22Rv1 (cell line): ENCODE measurements around the gene PBX1.

ENCODE experiments used
- H3K27ac ChIP-seq: fragments of 450-650 bp; 2 replicates; pipeline ENCODE4 v1.5.1; 2017
- ZFX ChIP-seq: fragments of 450-650 bp; IDR thresholded peaks from 2 replicates; pipeline ENCODE4 v1.6.1; 2017; ENCODE audit warnings: antibody characterized with exemption, borderline replicate concordance
- TF ChIP-seq, protein P1 (sequence below): fragments of 450-650 bp; IDR thresholded peaks from 2 replicates; pipeline ENCODE4 v1.5.1; 2017; ENCODE audit warnings: mild to moderate bottlenecking

The PBX1 gene

DNA sequence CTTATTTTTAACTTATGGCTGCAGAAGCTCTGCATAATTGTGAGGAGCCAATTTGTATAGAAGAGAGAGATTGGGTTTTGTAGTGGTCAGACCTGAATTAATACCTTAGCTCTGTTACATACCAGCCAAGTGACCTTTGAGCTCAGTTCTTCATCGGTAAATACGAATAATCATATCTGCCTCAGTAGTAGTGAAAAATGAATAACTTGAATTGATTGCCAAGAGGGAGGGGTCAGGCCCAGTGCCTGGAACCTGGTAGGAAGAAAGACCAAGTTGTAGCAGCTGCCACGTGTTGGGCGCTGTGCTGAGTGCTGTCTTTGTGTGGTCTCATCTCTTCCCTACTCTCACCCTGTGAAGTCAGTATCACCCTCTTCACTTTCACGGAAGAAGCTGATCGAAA is 247.5 kb downstream of the PBX1 start:
- TF ChIP-seq, protein P1, sequence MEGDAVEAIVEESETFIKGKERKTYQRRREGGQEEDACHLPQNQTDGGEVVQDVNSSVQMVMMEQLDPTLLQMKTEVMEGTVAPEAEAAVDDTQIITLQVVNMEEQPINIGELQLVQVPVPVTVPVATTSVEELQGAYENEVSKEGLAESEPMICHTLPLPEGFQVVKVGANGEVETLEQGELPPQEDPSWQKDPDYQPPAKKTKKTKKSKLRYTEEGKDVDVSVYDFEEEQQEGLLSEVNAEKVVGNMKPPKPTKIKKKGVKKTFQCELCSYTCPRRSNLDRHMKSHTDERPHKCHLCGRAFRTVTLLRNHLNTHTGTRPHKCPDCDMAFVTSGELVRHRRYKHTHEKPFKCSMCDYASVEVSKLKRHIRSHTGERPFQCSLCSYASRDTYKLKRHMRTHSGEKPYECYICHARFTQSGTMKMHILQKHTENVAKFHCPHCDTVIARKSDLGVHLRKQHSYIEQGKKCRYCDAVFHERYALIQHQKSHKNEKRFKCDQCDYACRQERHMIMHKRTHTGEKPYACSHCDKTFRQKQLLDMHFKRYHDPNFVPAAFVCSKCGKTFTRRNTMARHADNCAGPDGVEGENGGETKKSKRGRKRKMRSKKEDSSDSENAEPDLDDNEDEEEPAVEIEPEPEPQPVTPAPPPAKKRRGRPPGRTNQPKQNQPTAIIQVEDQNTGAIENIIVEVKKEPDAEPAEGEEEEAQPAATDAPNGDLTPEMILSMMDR: no peak
- TF ChIP-seq ZFX: no peak
- no peak overlapping the region for H3K27ac ChIP-seq

DNA sequence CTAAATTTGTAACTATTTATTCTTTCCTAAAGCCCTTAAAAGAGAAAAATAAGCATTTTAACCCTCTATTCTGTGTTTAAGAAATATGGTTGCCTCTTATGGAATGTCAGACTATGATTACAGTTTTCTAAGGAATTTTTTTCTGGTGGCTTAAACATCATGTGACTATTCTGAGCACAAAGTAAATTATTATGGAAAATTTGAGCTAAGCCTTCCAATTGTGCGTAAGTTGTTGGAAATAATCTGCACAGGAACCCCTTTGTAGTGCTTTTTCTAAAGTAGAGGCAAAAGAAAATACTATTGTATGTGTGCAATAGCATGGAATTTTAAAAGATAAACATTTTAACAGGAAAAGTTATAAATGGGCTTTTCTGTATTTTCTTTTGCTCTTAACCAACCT is 254.8 kb downstream of the PBX1 start:
- H3K27ac ChIP-seq: no peak overlapping the region
- TF ChIP-seq ZFX: no peak
- TF ChIP-seq, protein P1: no peak

DNA sequence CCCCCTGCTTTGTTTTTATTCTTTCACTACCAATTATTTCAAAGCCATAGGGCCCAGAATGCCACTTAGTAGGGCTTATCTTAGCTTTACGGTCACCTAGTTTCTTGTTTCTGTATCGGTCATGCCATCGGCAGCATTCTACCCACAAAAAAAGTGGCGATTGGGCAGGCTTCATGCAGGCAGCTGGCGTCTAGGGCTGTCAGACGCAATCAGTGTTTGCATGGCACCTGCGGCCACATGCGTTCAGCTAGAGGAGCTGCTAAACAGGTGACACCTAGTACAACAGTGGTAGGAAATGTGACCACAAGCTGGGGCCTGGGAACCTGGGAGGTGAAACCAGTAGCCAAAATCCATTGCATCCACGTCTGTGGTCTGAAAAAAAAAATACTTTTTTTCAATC is 262.7 kb downstream of the PBX1 start:
- H3K27ac ChIP-seq: no peak overlapping the region
- TF ChIP-seq, protein P1: no peak
- TF ChIP-seq ZFX: no peak

DNA sequence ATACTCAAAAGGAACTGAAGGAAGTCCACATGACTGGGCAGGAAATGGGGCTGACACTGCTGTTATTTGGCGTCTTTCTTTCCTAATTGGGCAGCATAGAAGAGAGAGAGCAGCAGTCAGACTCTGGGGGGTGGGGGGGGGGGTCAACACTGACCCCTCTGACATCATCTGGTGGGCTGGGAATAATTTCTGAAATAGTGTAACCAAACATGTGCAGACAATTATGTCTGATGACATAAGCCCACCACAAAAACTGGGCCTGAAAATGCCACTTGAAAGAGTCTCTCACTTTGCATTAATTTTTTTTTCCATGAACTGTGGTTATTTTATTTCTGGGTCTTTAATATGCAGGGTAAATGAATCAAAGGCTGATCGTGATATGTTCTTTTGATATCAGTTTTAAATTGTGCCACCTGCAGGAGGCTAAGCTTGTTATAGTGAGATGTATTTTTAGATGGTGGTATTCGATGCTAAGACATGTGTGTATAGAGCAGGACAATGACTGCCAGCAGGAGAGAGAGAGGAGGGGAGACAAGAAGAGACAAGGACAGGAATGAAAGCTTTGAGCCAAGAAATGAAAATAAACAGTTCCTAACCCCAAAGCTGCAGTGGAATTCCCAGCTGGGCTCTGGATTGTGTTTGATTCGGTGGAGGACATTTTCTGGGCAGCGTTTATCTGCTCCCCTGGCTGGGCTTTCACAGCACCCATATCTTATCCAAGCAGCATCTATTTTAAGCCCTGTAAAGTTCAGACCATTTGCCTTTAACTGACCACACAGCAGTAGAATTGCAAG is 264.7 kb downstream of the PBX1 start:
- H3K27ac ChIP-seq: no peak overlapping the region
- no peak for TF ChIP-seq ZFX
- TF ChIP-seq, protein P1: no peak

DNA sequence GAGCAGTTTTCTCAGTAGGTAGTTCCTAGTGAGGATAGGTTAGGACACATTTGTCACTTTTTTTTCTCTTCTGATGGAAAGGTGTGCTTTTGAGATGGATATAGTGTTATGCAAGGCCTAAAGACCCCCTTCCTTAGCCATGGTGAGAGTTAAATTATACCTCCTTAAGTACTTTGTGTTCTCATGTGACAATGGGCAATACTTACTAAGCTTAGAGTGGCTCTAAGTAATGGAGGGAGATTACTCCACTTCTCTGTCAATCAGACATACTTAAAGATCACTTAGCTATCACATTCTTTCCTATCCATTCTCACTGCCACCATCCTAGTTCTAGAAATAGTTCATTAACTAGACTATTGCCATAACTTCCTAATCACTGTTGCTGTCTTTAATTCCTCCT is 265.6 kb downstream of the PBX1 start:
- no peak overlapping the region for H3K27ac ChIP-seq
- no peak for TF ChIP-seq ZFX
- TF ChIP-seq, protein P1: no peak

DNA sequence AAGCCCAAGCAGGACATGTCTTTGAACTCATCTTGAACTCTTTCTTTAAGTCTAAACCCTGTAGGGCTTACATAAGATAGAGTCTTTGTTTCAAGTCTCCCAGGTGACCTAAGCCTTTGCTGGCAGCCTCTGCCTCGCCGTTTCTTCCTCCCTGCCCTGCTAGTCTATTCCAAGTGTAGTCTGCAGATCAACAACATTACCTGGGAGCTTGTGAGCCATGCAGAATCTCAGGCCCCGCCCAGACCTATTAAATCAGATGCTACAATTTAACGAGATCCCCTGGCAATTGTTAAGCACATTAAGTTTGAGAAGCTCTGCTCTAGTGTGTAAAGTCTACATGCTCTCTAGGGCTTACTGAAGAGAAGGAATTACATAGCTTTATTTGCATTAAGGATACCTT is 271.6 kb downstream of the PBX1 start:
- H3K27ac ChIP-seq: no peak overlapping the region
- TF ChIP-seq, protein P1: no peak
- TF ChIP-seq ZFX: no peak

DNA sequence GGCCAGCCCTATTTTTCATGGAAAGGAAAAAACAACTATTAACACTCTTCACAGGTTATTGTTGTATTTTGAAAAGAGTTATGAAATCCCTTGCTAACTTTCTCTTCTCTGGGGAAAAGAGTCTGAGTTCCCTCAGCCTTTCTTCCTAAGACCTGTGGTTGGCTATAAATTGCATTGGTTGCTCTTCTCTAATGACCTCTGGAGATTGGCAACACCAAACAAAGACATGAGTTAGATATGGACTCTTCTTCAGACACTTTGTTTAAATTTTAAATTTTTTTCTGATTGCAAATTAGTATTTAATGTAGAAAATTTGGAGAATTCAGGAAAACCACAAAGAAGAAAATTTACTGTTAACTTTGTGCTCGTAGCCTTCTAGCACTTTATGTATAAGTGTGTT is 275.7 kb downstream of the PBX1 start:
- TF ChIP-seq, protein P1: no peak
- no peak for TF ChIP-seq ZFX
- H3K27ac ChIP-seq: no peak overlapping the region
